ENCODE results near the gene SEMG1. TPM values are rescaled to one million over a fixed set of nuclear protein-coding genes. Genes with fewer than 3 reads are reported as not detected.

The SEMG1 gene
- total RNA-seq, 1 experiment from 2014 or later, result 2.0 TPM

GRCh38 chr20:45251884-45252560, 45.2 kb downstream of the SEMG1 start:
- H3K4me1 Mint-ChIP-seq, result no peaks in the 10 kb centered on the region
- Histone ChIP-seq H3K4me2 (ENCODE audit: insufficient read depth, insufficient read length, low read length) (no peak overlapping the region), H3K23ac (ENCODE audit: insufficient read length, low read depth, low read length) (no peak overlapping the region), H3K9me3 (ENCODE audit: control insufficient read depth, low read depth, low read length) (no peaks in the 10 kb centered on the region), H3K14ac (ENCODE audit: insufficient read depth, low read length) (no peak overlapping the region), H3K4me1 (ENCODE audit: insufficient read depth, low read length) (no peaks in the 10 kb centered on the region), H3K56ac (ENCODE audit: insufficient read length, low read depth, low read length) (no peak overlapping the region), H3K27ac (ENCODE audit: insufficient read length, low read depth, low read length) (no peak overlapping the region), H3K4ac (ENCODE audit: low read depth, low read length) (no peak overlapping the region), H2BK12ac (ENCODE audit: insufficient read length, low read depth, low read length) (no peak overlapping the region), H2AK5ac (ENCODE audit: insufficient read length, low read length) (no peak overlapping the region), H4K8ac (replicated peaks; ENCODE audit: insufficient read length, low read depth, low read length) (no peak overlapping the region), H2BK20ac (ENCODE audit: low read depth, low read length, poor library complexity, severe bottlenecking) (no peak overlapping the region), H3K79me2 (ENCODE audit: insufficient read depth, low read length) (no peaks in the 10 kb centered on the region), H3K79me1 (ENCODE audit: insufficient read depth, low read depth, low read length, poor library complexity, severe bottlenecking) (no peaks in the 10 kb centered on the region), H3T11ph (ENCODE audit: low read length) (no peak overlapping the region), H2AFZ (ENCODE audit: low read length) (no peak overlapping the region), H3K9ac (ENCODE audit: extremely low read depth, insufficient read length, low read length) (no peak overlapping the region), H2BK15ac (ENCODE audit: low read depth, low read length) (no peak overlapping the region), H4K20me1 (ENCODE audit: control insufficient read depth, insufficient read depth, insufficient read length) (no peaks in the 10 kb centered on the region), H3K18ac (ENCODE audit: insufficient read length, low read depth, low read length) (no peak overlapping the region), H3K23me2 (ENCODE audit: insufficient read length, low read depth, low read length, poor library complexity, severe bottlenecking) (no peaks in the 10 kb centered on the region), H4K91ac (ENCODE audit: insufficient read length, low read depth, low read length) (no peak overlapping the region), H2BK120ac (ENCODE audit: low read depth, low read length, poor library complexity, severe bottlenecking) (no peak overlapping the region), H2BK5ac (ENCODE audit: insufficient read length, low read length) (no peak overlapping the region), H3K27me3 (ENCODE audit: insufficient read depth, low read length) (no peaks in the 10 kb centered on the region), H4K5ac (ENCODE audit: insufficient read length, low read depth, low read length) (no peak overlapping the region)
- no peak for DNase-seq
- WGBS (ENCODE audit: extremely low coverage, insufficient read length, low lambda C conversion rate), result no CpG with 5 or more reads among the region's 5 CpGs
- no peaks in the 10 kb centered on the region for H3K36me3 Mint-ChIP-seq (ENCODE audit: insufficient read depth in 1 of 3, low read depth in 3 of 3)
- H3K9me3 Mint-ChIP-seq, result no peaks in the 10 kb centered on the region
- no peak overlapping the region for H3K27ac Mint-ChIP-seq
- H3K27me3 Mint-ChIP-seq (ENCODE audit: low read depth), result peaks cover 25% of the 10 kb centered on the region
- no peak overlapping the region for H3K4me3 Mint-ChIP-seq
- no peak for TF ChIP-seq CTCF (conservative IDR thresholded peaks at IDR 0.05)

Data from H9 (cell line).